ENCODE data around the gene PAQR7.

The PAQR7 gene

GRCh38 chr1:25814549-25815087 lies 60.9 kb downstream of the PAQR7 start:
- no peak for DNase-seq

GRCh38 chr1:25813734-25814471 lies 61.6 kb downstream of the PAQR7 start:
- DNase-seq, result no peak

GRCh38 chr1:25813071-25813733 lies 62.3 kb downstream of the PAQR7 start:
- no peak for DNase-seq

All from hematopoietic multipotent progenitor cell treated with erythropoietin and hydrocortisone succinate and interleukin-3 and kit ligand, for 8 days (in vitro differentiated cells).